Aorta (tissue), 5 donors: ENCODE results near the gene SCN3A. TPM values are rescaled to one million over a fixed set of nuclear protein-coding genes. Genes with fewer than 3 reads are reported as not detected.

Source experiments
- ATAC-seq: fragments of 200-7000 bp; cut with Tn5 transposase; one replicate; pipeline ENCODE4 v1.9.1; 2022; ENCODE audit warnings: moderate library complexity; ENCODE audit not compliant: low FRiP score
- DNase-seq, 2 donors: peaks; one replicate each; pipeline ENCODE4 v3.0.0-alpha.2; 2020
- H3K27ac ChIP-seq, 2 donors: one replicate each; pipeline ENCODE4 v1.5.1; 2013; ENCODE audit warnings: low read length in 2 of 2, mild to moderate bottlenecking in 2 of 2, moderate library complexity in 2 of 2, control low read depth in 1 of 2, inconsistent platforms in 1 of 2, low read depth in 1 of 2
- H3K27me3 ChIP-seq, 2 donors: one replicate each; pipeline ENCODE4 v1.6.1; 2013; ENCODE audit warnings: control low read depth in 1 of 2, low read length in 1 of 2, mild to moderate bottlenecking in 1 of 2, moderate library complexity in 1 of 2; ENCODE audit not compliant: insufficient read depth in 2 of 2, control insufficient read depth in 1 of 2
- H3K36me3 ChIP-seq, 2 donors: one replicate each; pipeline ENCODE4 v1.6.1; 2013; ENCODE audit warnings: control low read depth in 1 of 2, low read length in 1 of 2, mild to moderate bottlenecking in 1 of 2; ENCODE audit not compliant: insufficient read depth in 2 of 2, control insufficient read depth in 1 of 2
- H3K4me1 ChIP-seq, 2 donors: one replicate each; pipeline ENCODE4 v1.6.1; 2013; ENCODE audit warnings: low read length in 2 of 2, control low read depth in 1 of 2, mild to moderate bottlenecking in 1 of 2, moderate library complexity in 1 of 2; ENCODE audit not compliant: insufficient read depth in 2 of 2, control insufficient read depth in 1 of 2
- H3K4me3 ChIP-seq, 2 donors: one replicate each; pipeline ENCODE4 v1.5.1; 2013; ENCODE audit warnings: low read length in 2 of 2, control low read depth in 1 of 2, mild to moderate bottlenecking in 1 of 2
- H3K9me3 ChIP-seq: one replicate; pipeline ENCODE4 v1.6.1; 2013; ENCODE audit warnings: mild to moderate bottlenecking, low read length; ENCODE audit not compliant: control insufficient read depth
- WGBS, 2 donors: extraction: QIAGEN DNeasy Blood & Tissue Kit; methylation state at CpG; one replicate each; pipeline ENCODE4 v1.1.7; 2013; 5-methylcytosine and 5-hydroxymethylcytosine counted together
- intact Hi-C, 2 donors: fragments of 100-400 bp; cut with DNase I; formaldehyde crosslinking; loops; one replicate each; pipeline versions ENCODE4 v1.14.2 to v1.15.0; 2022
- polyA plus RNA-seq, 2 donors: library from polyadenylated mRNA; stranded (reverse); fragments of 200-250 nt; gene quantifications; one replicate each; pipeline ENCODE4 v1.2.3, GENCODE V29; 2013
- total RNA-seq, 2 donors: library from RNA; stranded (reverse); fragmentation: NEBNext Ultra II Directional; extraction: Animal tissue kit (Norgen Biotek cat#: 25700); gene quantifications; one replicate each; pipeline ENCODE4 v1.2.1, GENCODE V29; 2021
- donor health status: healthy with polysubstance abuse.
- donor health status: Bipolar disorder and iron deficiency.
- donor health status: DM: no; HTN: no; CAD: no.
- donor health status: DM: no; HTN: no; CAD: no.
- donor health status: DM: yes; HTN: yes; CAD: no.

The SCN3A gene
- total and polyA plus RNA-seq, 4 donors: 0.08 to 19.3 (median 1.4) TPM

GRCh38 chr2:165112789-165113188 is 91.1 kb downstream of the SCN3A start:
- Histone ChIP-seq H3K9me3 (no peaks in the 10 kb centered on the region), H3K4me3 (no peak overlapping the region), H3K36me3 (no peaks in the 10 kb centered on the region), H3K27ac (no peak overlapping the region), H3K4me1 (no peaks in the 10 kb centered on the region), H3K27me3 (peaks cover 0 to 3% of the 10 kb centered on the region in 2 donors)
- intact Hi-C loops: no loop called here
- 76 to 77% methylated on average over 2 of the region's 2 CpGs for WGBS, 2 donors
- DNase-seq (no peak), ATAC-seq (no peak)

DNA sequence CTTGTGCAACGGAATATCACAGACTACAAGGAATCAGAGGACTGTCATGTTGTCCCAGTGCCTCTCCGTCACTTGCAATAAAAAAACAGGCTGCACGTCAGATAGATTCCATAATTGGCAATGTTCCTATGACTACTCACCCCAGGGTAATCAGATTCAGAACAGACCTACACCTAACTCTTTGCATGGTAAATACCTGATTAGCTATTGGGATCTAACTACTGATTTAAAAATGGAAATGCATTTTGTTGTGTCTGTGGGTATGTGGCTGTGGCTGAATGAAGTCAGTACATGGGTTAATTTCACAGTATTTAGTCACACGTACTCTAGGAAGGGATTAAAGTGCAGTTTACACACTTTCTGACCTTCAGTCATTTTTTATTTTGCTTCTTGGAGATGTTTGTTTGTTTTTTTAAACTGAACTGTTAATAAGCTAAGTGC is 91.7 kb downstream of the SCN3A start:
- Histone ChIP-seq H3K27me3 (peaks cover 0 to 3% of the 10 kb centered on the region in 2 donors), H3K4me3 (no peak overlapping the region), H3K36me3 (no peaks in the 10 kb centered on the region), H3K27ac (no peak overlapping the region), H3K9me3 (no peaks in the 10 kb centered on the region), H3K4me1 (no peaks in the 10 kb centered on the region)
- intact Hi-C loops: no loop called here
- WGBS, 2 donors: 15 to 16% methylated on average over 4 of the region's 4 CpGs
- DNase-seq: no peak
- no peak for ATAC-seq

DNA sequence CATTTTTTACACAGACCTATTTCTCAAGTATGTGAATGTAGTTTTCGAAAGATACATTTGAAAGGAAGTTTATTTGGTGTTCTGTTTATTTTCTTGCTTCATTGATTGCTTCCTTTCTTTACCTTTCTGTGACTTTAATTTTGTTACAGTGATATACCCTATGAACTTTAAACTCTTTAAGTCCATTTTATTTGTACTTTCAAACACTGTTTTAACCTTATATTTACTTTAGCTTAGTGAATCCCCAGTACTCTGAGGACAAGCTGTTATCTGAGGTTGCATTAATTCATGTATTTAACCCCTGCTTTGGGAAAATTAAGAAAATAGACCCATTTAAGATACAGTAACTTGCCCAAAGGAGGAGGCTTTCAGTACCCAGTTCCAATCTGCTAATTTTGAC is 93.5 kb downstream of the SCN3A start:
- ATAC-seq (no peak), DNase-seq (no peak)
- H3K27me3 ChIP-seq: peaks cover 0 to 3% of the 10 kb centered on the region in 2 donors
- intact Hi-C loops: no loop called here
- H3K27ac ChIP-seq: no peak overlapping the region
- H3K4me1 ChIP-seq: no peaks in the 10 kb centered on the region
- no peaks in the 10 kb centered on the region for H3K9me3 ChIP-seq
- 59 to 62% methylated on average over 1 of the region's 1 CpG for WGBS, 2 donors
- no peaks in the 10 kb centered on the region for H3K36me3 ChIP-seq
- no peak overlapping the region for H3K4me3 ChIP-seq

DNA sequence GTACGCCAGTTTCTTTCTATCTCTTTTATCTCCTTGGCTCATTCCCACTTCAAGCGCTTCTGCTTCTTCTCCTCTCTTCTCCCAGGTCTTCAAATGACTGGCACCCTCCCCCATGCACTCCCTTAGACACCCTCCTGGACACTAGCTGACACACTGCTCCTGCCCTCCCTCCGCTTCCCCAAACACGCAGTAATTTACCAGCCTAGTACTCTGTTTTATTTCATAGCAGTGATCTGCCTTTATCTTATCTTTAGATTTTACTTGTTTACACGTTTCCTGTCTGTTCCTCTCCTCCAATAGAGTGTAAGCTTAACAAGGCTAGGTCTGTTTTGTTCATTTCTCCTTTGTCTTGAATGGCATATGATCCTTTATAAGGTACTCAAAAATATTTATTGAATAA is 93.9 kb downstream of the SCN3A start:
- intact Hi-C loops: no loop called here
- no peaks in the 10 kb centered on the region for H3K9me3 ChIP-seq
- no peak for ATAC-seq
- 46 to 66% methylated on average over 5 of the region's 5 CpGs for WGBS, 2 donors
- no peaks in the 10 kb centered on the region for H3K36me3 ChIP-seq
- no peak for DNase-seq
- no peaks in the 10 kb centered on the region for H3K4me1 ChIP-seq
- H3K4me3 ChIP-seq: no peak overlapping the region
- H3K27ac ChIP-seq: no peak overlapping the region
- peaks cover 0 to 3% of the 10 kb centered on the region in 2 donors for H3K27me3 ChIP-seq

GRCh38 chr2:165105926-165106325 is 97.9 kb downstream of the SCN3A start:
- Histone ChIP-seq H3K4me1 (no peaks in the 10 kb centered on the region), H3K27me3 (no peaks in the 10 kb centered on the region), H3K27ac (no peak overlapping the region), H3K9me3 (no peaks in the 10 kb centered on the region), H3K36me3 (no peaks in the 10 kb centered on the region), H3K4me3 (no peak overlapping the region)
- 61% methylated on average over 4 of the region's 4 CpGs for WGBS, 2 donors
- DNase-seq (no peak), ATAC-seq (no peak)
- intact Hi-C loops: no loop called here

DNA sequence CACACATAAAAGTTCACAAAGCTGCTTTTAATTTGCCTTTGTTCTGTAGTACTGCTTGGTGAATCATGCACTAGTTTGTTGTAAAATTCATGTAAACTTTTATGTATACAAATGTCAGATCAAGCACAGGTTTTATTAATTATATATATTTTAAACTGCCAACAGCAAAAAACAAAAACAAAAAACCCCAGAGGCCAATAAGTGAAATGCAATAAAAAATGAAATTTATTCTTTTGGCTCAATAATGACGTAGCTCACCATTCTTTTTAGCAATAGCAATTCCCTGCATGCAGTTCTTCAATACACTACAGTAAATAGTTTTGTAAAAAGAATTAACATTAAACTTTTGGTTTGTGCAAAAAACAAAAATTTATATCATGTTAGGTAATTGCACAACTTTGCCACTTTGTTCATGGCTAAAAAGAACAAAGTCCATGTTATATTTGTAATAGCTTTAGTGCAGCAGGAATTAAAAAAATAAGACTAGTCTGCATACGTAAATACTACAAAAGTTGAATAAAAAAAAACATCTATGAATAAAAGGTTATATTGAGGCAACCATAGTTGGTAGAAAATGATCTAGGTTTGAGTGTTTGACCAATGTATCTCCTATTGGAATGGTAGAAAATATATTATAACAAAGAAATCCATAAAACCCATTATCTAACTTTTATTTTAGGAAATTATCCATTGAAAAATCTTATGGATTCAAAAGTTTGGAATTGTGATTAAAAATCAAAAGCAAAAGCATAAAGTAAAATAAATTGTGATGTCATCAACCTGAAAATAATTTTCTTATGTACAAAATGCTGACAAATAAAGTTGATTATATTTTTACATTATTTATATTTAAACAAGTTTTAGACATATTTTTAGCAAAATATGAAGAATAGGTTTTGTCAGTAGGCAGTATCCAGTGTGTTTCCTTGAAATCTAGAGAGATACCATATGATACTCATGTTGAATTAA is 115.6 kb downstream of the SCN3A start:
- Histone ChIP-seq H3K36me3 (no peaks in the 10 kb centered on the region), H3K9me3 (peaks cover 1% of the 10 kb centered on the region), H3K4me3 (no peak overlapping the region), H3K4me1 (no peaks in the 10 kb centered on the region), H3K27me3 (no peaks in the 10 kb centered on the region), H3K27ac (no peak overlapping the region)
- 65 to 69% methylated on average over 2 of the region's 2 CpGs for WGBS, 2 donors
- DNase-seq: no peak
- intact Hi-C loops: no loop called here
- no peak for ATAC-seq

- Histone ChIP-seq H3K4me1 (no peaks in the 10 kb centered on the region), H3K9me3 (peaks cover 1% of the 10 kb centered on the region), H3K4me3 (no peak overlapping the region), H3K27me3 (no peaks in the 10 kb centered on the region), H3K27ac (no peak overlapping the region), H3K36me3 (no peaks in the 10 kb centered on the region)
- intact Hi-C loops: no loop called here
- no peak for DNase-seq
- WGBS, 2 donors: 94% methylated on average over 2 of the region's 2 CpGs
- ATAC-seq: no peak
Observed at GRCh38 chr2:165086337-165086736, 117.5 kb downstream of the SCN3A start.

DNA sequence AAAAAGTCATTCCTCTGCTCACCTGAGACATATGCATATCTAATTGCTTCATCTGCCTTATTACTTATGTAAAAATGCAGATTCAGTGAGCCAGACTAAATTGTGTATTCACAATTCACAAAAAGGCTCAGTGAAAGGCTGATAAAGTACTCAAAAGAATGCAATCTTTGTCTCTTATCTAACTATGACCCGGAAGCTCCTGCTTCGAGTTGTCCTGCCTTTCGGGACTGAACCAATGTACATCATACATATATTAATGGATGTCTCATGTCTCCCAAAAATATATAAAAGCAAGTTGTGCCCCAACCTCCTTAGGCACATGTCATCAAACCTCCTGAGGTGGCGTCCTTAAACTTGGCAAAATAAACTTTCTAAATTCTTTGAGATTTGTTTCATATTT is 120.5 kb downstream of the SCN3A start:
- intact Hi-C loops: no loop called here
- DNase-seq (no peak), ATAC-seq (no peak)
- Histone ChIP-seq H3K27ac (no peak overlapping the region), H3K4me3 (no peak overlapping the region), H3K36me3 (no peaks in the 10 kb centered on the region), H3K9me3 (peaks cover 1% of the 10 kb centered on the region), H3K4me1 (no peaks in the 10 kb centered on the region), H3K27me3 (no peaks in the 10 kb centered on the region)
- WGBS, 2 donors: 78 to 84% methylated on average over 4 of the region's 4 CpGs

GRCh38 chr2:165082479-165082878 is 121.4 kb downstream of the SCN3A start:
- Histone ChIP-seq H3K9me3 (peaks cover 1% of the 10 kb centered on the region), H3K36me3 (no peaks in the 10 kb centered on the region), H3K4me3 (no peak overlapping the region), H3K4me1 (no peaks in the 10 kb centered on the region), H3K27ac (no peak overlapping the region), H3K27me3 (no peaks in the 10 kb centered on the region)
- intact Hi-C loops: no loop called here
- no peak for DNase-seq
- ATAC-seq: no peak
